Measurements from ENCODE around the gene CPED1. TPM values are rescaled to one million over a fixed set of nuclear protein-coding genes. Genes with fewer than 3 reads are reported as not detected.

Gene CPED1
- total RNA-seq, 1 donor from 2014 or later: 2.1 TPM

GRCh38 chr7:121300685-121301420, 312.3 kb downstream of the CPED1 start:
- DNase-seq (ENCODE audit: low read depth): no peak
- no peak for TF ChIP-seq CTCF (conservative IDR thresholded peaks at IDR 0.05; ENCODE audit: low read depth, low read length)
- H3K4me3 ChIP-seq (ENCODE audit: low read depth, low read length): no peak overlapping the region

GRCh38 chr7:121301446-121302213, 313.1 kb downstream of the CPED1 start:
- no peak for DNase-seq (ENCODE audit: low read depth)
- TF ChIP-seq CTCF (conservative IDR thresholded peaks at IDR 0.05; ENCODE audit: low read depth, low read length): no peak

GRCh38 chr7:121302214-121302745, 313.8 kb downstream of the CPED1 start:
- no peak overlapping the region for H3K4me3 ChIP-seq (ENCODE audit: low read depth, low read length)
- no peak for TF ChIP-seq CTCF (conservative IDR thresholded peaks at IDR 0.05; ENCODE audit: low read depth, low read length)
- DNase-seq (ENCODE audit: low read depth): no peak

More at GRCh38 chr7:121301446-121302213, 313.1 kb downstream of the CPED1 start:
- no peak overlapping the region for H3K4me3 ChIP-seq (ENCODE audit: low read depth, low read length)

- H3K4me3 ChIP-seq (ENCODE audit: low read depth, low read length): no peak overlapping the region
- peak; percentile 27 for TF ChIP-seq CTCF (conservative IDR thresholded peaks at IDR 0.05; ENCODE audit: low read depth, low read length)
- no peak for DNase-seq (ENCODE audit: low read depth)
Measured at GRCh38 chr7:121303422-121304101, 315.1 kb downstream of the CPED1 start.

- DNase-seq (ENCODE audit: low read depth): no peak
- no peak overlapping the region for H3K4me3 ChIP-seq (ENCODE audit: low read depth, low read length)
- TF ChIP-seq CTCF (conservative IDR thresholded peaks at IDR 0.05; ENCODE audit: low read depth, low read length): no peak
Measured at GRCh38 chr7:121304102-121304658, 315.7 kb downstream of the CPED1 start.

GRCh38 chr7:121305109-121305508, 316.6 kb downstream of the CPED1 start:
- no peak for DNase-seq (ENCODE audit: low read depth)
- no peak for TF ChIP-seq CTCF (conservative IDR thresholded peaks at IDR 0.05; ENCODE audit: low read depth, low read length)
- no peak overlapping the region for H3K4me3 ChIP-seq (ENCODE audit: low read depth, low read length)

Data from epithelial cell of proximal tubule (primary cell).